ENCODE results near the gene TTYH3. TPM values are rescaled to one million over a fixed set of nuclear protein-coding genes. Genes with fewer than 3 reads are reported as not detected.

The TTYH3 gene
- total and polyA plus RNA-seq, 2 of the 8 experiments (the other 6 are each of a cell fraction or from before 2014, with no cell fraction given) = 66.2 to 169 TPM

GRCh38 chr7:2614631-2615330 is 17.0 kb upstream of the TTYH3 start (continued):
- TF ChIP-seq FOSL1 (IDR thresholded peaks at IDR 0.05; ENCODE audit: insufficient read depth, low read depth, low read length) = no peak
- no peak for TF ChIP-seq RNF2 (IDR thresholded peaks at IDR 0.05; ENCODE audit: borderline replicate concordance, low read depth, low read length, missing control alignments, poor library complexity, severe bottlenecking)
- no peak for TF ChIP-seq SP4 (IDR thresholded peaks at IDR 0.05; ENCODE audit: low read length)
- TF ChIP-seq CREB1 (IDR thresholded peaks at IDR 0.05) = no peak
- TF ChIP-seq E2F6 (IDR thresholded peaks at IDR 0.05) = no peak
- TF ChIP-seq SAP30 (IDR thresholded peaks at IDR 0.05; ENCODE audit: insufficient read depth, insufficient replicate concordance, low read length) = no peak
- no peak for TF ChIP-seq NRF1 (IDR thresholded peaks at IDR 0.05; ENCODE audit: low read depth, low read length)

Measured in H1 (cell line).